GM19099 (cell line): ENCODE measurements around the gene EPHB1.

ENCODE experiments used
- POLR2A ChIP-seq: IDR thresholded peaks from 3 replicates; pipeline ENCODE4 v1.6.1; 2011; ENCODE audit warnings: low read depth; ENCODE audit not compliant: insufficient read length; ENCODE audit errors: extremely low read depth

The EPHB1 gene

DNA sequence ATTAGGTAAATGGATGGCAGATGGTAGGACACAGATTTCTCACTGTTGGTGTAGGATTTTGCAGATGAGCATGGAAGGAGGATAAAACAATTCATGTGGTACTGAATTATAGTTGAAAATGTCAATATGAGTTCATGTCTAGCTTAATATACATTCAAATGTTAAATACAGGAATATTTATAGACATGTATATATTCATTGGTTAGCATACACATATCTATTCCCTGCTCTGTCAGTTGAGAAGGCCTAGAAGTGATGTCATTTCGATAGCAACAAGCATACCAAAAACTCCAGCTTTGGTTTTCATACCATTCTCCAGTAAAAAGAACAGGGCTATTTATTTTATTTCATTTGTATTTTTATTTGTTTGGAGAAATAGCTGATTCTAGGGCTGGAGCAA, 497.1 kb downstream of the EPHB1 start:
- TF ChIP-seq POLR2A, result no peak

DNA sequence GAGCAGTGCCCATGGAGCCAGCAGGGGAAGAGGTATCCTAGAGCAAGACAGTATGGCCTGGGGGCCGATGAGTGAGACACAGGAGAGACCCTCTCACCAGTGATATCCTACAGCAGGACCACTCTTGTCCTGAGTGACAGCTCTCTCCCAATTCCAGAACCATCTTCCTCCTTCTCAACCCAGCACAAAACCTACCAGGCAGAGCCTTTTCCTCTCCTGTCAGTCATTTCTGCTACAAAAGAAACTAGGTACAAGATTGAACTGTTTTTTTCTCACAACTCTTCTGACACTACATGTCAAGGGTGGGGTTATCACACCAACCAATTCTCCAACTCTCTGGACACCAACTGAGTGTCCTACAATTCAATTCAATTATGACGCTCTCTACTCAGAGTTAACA, 506.6 kb downstream of the EPHB1 start:
- TF ChIP-seq POLR2A, result no peak

- TF ChIP-seq POLR2A, result no peak
Observed at GRCh38 chr3:135304378-135304777, 509.3 kb downstream of the EPHB1 start.
